Effector memory CD8-positive, alpha-beta T cell (primary cell): ENCODE data around the gene EN1.
A peak's percentile ranks its signal among the peaks of the same experiment; 100 is the strongest.

Experiments used
- ATAC-seq: fragments of 150-1000 bp; cut with Tn5 transposase; replicated peaks from 2 replicates; pipeline ENCODE4 v1.10.0; 2021; ENCODE audit warnings: mild to moderate bottlenecking, moderate library complexity
- DNase-seq, 3 experiments: peaks; one replicate each; pipeline ENCODE4 v3.0.0; 2021
- H3K27ac Mint-ChIP-seq, 2 donors: one replicate each; pipeline ENCODE4 v1.8.0; 2022; ENCODE audit warnings: mild to moderate bottlenecking in 2 of 2, mixed read lengths in 2 of 2, moderate library complexity in 2 of 2
- H3K27me3 Mint-ChIP-seq, 2 donors: one replicate each; pipeline ENCODE4 v1.8.0; 2022; ENCODE audit warnings: mixed read lengths in 2 of 2
- H3K36me3 Mint-ChIP-seq: one replicate; pipeline ENCODE4 v1.8.0; 2022; ENCODE audit warnings: mild to moderate bottlenecking, moderate library complexity, mixed read lengths; ENCODE audit not compliant: insufficient read depth
- H3K4me1 Mint-ChIP-seq, 2 donors: one replicate each; pipeline ENCODE4 v1.8.0; 2022; ENCODE audit warnings: low read depth in 2 of 2, mixed read lengths in 2 of 2
- H3K4me3 Mint-ChIP-seq, 2 donors: one replicate each; pipeline ENCODE4 v1.8.0; 2022; ENCODE audit warnings: mild to moderate bottlenecking in 2 of 2, mixed read lengths in 2 of 2, moderate library complexity in 2 of 2
- H3K9me3 Mint-ChIP-seq, 2 donors: one replicate each; pipeline ENCODE4 v1.8.0; 2022; ENCODE audit warnings: mixed read lengths in 2 of 2

EN1 gene

DNA sequence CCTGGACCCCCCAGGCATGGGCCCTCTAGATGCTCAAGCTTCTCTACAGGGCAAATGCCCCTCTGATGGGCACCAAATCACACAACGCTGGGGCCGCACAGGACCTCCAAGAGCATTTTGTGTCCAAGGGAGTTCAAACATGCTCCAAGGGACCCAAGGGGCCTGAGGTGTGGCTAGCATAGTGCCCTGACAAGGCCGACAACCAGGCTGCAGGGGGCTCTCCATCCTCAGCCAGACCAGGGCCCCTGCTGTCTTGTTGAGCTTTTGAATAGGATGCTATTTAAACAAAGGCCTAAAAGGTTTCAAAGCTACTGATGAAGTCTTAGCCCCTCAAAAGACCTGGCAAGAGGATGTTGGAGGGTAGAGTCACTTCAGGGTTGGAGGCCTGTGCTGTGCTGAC is 33.1 kb downstream of the EN1 start:
- Mint-ChIP-seq H3K9me3 (no peaks in the 10 kb centered on the region), H3K4me1 (peaks cover 0 to 1% of the 10 kb centered on the region in 2 donors), H3K27me3 (peaks cover 62 to 100% of the 10 kb centered on the region in 2 donors), H3K27ac (no peak overlapping the region), H3K4me3 (no peak overlapping the region), H3K36me3 (no peaks in the 10 kb centered on the region)
- no peak for DNase-seq
- ATAC-seq, result no peak

DNA sequence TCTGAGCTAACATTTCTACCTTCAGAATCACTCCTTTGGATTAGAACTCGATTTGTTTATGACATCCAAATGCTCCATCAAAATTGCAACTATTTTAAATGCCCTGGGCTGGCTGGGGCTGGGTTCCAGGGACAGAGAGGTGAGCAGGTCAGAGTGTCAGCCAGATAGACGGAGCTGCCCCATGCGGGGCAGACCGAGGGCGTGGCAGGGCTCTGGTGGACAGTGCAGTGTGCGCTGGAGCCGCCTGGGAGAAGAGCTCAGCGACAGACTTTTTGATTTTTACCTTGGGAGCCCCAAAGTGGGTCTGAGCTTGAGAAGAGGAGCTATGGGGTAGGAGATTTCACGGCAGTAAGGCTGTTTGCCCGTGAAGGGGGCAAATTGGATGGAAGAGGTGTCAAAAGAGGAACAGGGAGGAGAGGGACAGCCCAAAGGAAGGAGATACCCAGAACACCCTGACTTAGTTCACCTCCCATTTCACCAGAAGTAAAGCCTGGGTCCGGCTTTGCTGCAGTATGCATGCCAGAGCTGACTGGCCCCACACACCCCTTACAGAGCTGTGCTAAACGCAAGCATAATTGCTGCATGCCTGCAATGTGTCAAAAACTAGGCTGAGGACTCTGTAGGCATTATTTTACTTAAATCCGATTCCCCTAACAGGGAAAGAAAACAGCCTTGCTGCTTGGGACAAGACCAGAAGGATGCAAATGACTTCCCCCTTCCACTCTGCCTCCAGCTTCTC is 33.7 kb downstream of the EN1 start:
- DNase-seq (no peak), ATAC-seq (no peak)
- Mint-ChIP-seq H3K9me3 (no peaks in the 10 kb centered on the region), H3K4me3 (no peak overlapping the region), H3K27me3 (peaks cover 56 to 100% of the 10 kb centered on the region in 2 donors), H3K4me1 (peaks cover 0 to 2% of the 10 kb centered on the region in 2 donors), H3K27ac (no peak overlapping the region), H3K36me3 (no peaks in the 10 kb centered on the region)

DNA sequence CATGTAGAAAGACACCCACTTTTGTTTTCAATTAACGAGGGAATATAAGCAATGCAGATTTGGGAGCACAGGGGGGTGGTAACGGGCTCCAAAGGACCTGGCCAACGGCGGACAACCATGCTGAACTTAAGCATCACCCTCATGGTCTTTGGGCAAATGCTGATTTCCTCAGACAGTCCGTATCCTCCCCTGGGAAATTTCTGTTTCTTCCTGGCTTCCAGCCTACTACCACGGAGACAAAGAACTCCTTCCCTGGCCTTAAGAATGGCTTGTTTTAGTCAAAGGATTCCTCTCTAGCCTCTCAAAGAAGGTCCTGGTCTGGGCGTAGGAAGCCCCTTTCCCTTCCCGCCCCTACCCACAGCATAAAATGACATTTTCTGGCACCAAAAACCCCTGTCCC is 34.3 kb downstream of the EN1 start:
- H3K27ac Mint-ChIP-seq, result no peak overlapping the region
- H3K4me1 Mint-ChIP-seq, result peaks cover 0 to 4% of the 10 kb centered on the region in 2 donors
- ATAC-seq (no peak), DNase-seq (no peak)
- no peaks in the 10 kb centered on the region for H3K36me3 Mint-ChIP-seq
- H3K9me3 Mint-ChIP-seq, result no peaks in the 10 kb centered on the region
- peaks cover 51 to 100% of the 10 kb centered on the region in 2 donors for H3K27me3 Mint-ChIP-seq
- H3K4me3 Mint-ChIP-seq, result no peak overlapping the region

DNA sequence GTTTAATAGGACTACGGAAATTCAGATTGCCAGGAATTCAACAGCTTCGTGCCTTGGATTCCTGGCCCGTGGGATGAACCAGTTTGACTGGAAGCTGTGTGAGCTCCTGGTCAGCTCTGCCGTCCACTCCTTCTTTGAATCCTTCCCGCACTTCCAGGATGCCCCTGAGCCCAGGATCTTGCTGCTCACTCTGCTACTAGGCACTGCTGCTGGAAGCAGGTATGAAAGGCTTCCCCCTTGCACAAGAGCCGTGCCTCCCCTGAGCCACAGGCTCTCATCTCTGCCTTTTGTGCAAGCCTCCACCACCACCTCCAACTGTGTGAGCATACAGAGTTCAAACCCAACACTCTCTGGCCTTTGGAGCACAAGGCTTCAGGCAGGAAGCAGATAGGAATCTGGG is 34.9 kb downstream of the EN1 start:
- H3K4me1 Mint-ChIP-seq, result peaks cover 0 to 6% of the 10 kb centered on the region in 2 donors
- no peak overlapping the region for H3K27ac Mint-ChIP-seq
- H3K36me3 Mint-ChIP-seq, result no peaks in the 10 kb centered on the region
- H3K9me3 Mint-ChIP-seq, result no peaks in the 10 kb centered on the region
- H3K4me3 Mint-ChIP-seq, result no peak overlapping the region
- ATAC-seq (no peak), DNase-seq (no peak)
- H3K27me3 Mint-ChIP-seq, result peaks cover 53 to 100% of the 10 kb centered on the region in 2 donors

DNA sequence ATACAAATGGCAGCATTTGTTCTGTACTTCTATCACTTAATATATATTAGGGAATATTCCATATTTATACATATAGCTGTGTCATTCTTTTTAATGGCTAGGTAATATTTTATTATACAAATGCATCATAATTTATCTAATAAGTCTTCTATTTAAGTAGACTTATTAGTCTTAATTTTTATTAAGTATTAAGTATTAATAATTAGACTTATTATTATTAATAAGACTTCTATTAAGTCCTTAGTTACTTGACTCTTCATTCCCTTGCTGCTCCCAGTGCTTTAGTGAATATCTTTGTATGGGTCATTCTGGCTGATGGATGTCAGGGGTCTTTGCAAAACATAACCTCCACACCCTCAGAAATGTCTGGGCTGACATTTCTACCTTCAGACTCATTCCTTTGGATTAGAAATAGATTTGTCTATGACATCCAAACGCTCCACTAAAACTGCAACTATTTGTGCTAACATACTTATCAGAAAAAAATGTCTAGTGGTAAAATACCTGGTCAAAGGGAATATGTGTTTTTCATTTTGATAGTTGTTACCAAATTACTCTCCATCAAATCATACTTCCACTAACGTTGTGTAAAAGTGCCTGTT is 35.8 kb downstream of the EN1 start:
- Mint-ChIP-seq H3K9me3 (no peaks in the 10 kb centered on the region), H3K36me3 (no peaks in the 10 kb centered on the region), H3K27me3 (peaks cover 53 to 100% of the 10 kb centered on the region in 2 donors), H3K27ac (no peak overlapping the region), H3K4me1 (peaks cover 0 to 6% of the 10 kb centered on the region in 2 donors), H3K4me3 (no peak overlapping the region)
- DNase-seq (no peak), ATAC-seq (no peak)

DNA sequence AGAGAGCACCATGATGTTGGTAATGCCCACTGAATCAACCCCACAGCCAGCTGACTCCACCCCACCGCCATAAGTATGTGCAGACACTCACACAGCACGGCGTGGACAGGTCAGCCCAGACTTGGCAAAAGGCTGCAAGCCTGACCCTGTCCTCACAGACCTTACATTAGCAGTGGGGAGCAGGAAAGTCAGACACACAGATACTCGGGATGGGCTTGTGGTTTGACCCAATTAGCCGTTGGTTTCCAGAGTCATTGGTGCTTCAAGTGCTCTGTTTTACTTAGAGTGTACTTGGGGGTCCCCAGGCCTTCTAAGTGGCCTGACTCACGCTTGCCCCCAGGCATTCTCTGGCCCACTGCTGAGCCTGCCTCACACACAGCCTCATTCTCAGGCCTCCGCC is 36.7 kb downstream of the EN1 start:
- peaks cover 0 to 1% of the 10 kb centered on the region in 2 donors for H3K9me3 Mint-ChIP-seq

DNA sequence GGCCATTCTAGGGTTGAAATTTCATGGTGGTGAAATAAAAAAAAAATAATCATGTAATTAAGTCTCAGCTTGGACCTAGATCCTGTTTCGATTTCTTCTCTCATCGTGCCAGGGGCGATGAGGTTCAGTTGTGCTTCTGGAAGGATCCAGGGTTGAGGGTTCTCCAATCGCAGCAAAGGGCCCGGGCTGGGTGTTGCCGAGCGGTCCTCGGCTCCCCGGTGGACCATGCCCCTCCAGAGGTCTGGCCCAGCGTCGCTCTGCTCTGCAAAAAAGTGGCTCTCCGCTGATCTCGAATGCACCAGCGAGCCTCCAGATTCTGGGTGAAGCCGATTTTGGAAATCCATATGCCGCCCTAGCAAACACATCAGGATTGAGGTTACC is 39.0 kb downstream of the EN1 start:
- Mint-ChIP-seq H3K4me3 (peak overlapping the region in 1 of 2 donors; percentile 14), H3K27ac (no peak overlapping the region), H3K4me1 (peaks cover 0 to 6% of the 10 kb centered on the region in 2 donors), H3K36me3 (no peaks in the 10 kb centered on the region), H3K9me3 (peaks cover 0 to 1% of the 10 kb centered on the region in 2 donors), H3K27me3 (peaks cover 51 to 92% of the 10 kb centered on the region in 2 donors)
- ATAC-seq, result no peak
- no peak for DNase-seq

More for the DNA sequence above, 36.7 kb downstream of the EN1 start:
- ATAC-seq, result no peak
- DNase-seq, result no peak
- no peak overlapping the region for H3K27ac Mint-ChIP-seq
- H3K36me3 Mint-ChIP-seq, result no peaks in the 10 kb centered on the region
- H3K27me3 Mint-ChIP-seq, result peaks cover 61 to 100% of the 10 kb centered on the region in 2 donors
- peaks cover 0 to 6% of the 10 kb centered on the region in 2 donors for H3K4me1 Mint-ChIP-seq
- no peak overlapping the region for H3K4me3 Mint-ChIP-seq

DNA sequence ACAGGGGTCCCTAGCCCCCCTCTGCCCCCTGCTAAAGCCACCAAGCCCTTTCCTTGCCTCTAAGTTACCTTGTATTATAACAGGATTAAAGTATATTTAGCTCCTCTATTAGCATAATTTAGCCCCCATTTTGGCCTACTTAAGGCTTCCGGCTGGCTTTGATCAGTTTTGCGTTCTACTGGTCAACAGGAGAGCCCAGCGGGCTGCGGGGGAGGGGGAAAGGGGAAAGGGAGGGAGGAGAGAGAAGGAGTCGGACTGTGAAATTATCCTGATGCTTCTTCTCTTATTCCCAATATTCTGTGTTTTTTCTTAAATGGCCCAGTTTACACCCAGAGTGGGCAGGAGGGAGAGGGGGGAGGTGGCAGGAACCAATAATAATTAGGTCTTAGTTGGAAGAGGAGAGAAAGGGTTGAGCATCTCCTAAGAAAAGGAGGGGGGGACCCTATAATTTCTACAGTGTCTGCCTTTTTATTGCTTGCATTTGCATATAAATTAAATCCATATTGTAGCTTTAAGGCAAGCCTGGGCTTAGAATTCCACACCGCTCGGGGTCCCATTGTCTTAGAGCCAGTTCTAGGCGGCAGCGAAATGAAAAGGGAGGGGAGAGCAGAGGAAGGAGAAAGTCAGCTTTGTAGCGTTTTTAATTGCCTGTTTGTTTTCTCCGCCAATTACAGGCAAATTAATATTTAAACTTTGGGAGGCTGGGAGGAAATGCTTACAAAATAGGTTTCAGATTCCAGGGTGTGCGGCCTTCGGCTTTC is 39.6 kb downstream of the EN1 start:
- Mint-ChIP-seq H3K9me3 (peaks cover 0 to 1% of the 10 kb centered on the region in 2 donors), H3K36me3 (no peaks in the 10 kb centered on the region), H3K4me1 (peaks cover 0 to 6% of the 10 kb centered on the region in 2 donors), H3K27ac (no peak overlapping the region), H3K4me3 (peak overlapping the region in 1 of 2 donors; percentile 14), H3K27me3 (peaks cover 46 to 86% of the 10 kb centered on the region in 2 donors)
- DNase-seq (no peak), ATAC-seq (no peak)

DNA sequence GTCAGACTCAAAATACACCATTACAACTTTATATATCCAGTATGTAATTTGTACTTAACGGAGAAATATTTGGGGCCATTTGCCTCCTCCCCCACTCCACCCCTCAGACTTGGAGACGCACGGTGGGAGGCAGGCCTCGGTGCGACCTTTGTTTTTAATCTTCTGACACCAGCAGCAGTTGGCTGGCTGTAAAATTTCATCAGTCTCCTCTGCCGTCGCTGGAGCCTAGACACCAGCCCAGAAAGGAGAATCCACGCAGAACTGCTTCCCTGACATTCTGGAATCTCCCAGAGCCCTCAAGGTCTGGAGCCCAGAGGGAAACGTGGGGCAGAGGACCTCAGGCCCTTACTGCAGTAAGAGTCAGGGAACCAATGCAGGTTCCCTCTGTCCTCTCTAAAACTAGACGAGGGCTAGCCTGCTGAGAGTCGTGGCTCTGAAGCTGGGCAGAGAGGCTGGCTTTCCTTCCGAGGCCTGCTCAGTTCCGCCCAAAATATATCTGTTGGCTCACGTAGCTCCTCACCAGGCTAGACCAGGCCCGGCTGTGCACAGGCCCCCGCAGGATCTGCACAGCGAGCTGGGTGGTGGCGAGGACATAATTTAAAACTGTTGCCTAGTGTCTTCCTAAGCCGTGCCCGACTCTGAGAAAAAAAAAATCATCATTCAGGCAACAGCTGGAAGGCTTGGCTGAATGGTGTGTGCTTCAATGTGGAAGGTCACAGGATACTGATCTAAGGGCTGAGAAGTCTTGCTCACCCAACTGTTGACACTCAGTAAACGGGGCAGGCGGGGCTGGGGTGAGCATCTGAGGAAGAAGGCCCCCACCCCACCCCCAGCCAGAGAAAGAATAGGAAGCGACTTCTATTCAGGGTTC is 40.4 kb downstream of the EN1 start:
- ATAC-seq, result no peak
- H3K36me3 Mint-ChIP-seq, result no peaks in the 10 kb centered on the region
- H3K27ac Mint-ChIP-seq, result no peak overlapping the region
- peaks cover 0 to 6% of the 10 kb centered on the region in 2 donors for H3K4me1 Mint-ChIP-seq
- H3K9me3 Mint-ChIP-seq, result peaks cover 0 to 1% of the 10 kb centered on the region in 2 donors
- peaks cover 38 to 78% of the 10 kb centered on the region in 2 donors for H3K27me3 Mint-ChIP-seq
- DNase-seq, result no peak
- H3K4me3 Mint-ChIP-seq, result no peak overlapping the region

DNA sequence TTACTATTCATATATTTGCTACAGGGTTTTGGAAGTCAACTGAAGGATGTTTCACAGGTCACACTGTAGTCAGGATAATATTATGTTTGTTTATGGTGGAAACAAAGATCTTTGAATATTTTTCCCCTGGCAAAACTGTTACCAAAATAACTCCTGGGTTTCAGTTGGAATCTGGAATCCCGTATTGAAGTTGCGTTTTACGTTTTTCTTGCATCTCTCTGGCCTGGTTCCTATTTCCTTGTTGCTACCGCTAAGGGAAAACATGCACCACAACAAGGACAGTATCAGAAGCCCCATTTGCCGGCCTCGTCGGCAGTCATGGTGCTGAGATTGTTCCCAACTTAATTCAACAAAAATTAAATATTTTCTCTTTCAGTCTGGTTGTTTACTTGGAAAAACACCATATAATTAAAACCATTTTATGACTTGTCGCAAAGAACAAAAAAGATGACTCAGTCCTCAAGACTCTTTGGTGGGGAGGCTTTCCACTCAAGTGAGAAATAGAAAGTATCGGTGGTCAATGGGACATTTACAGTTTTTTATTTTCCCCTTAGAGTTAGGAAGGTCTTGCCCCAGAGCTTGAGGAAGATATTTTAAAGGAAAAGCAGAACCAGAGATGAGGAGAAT is 42.3 kb downstream of the EN1 start:
- Mint-ChIP-seq H3K4me3 (no peak overlapping the region), H3K9me3 (peaks cover 0 to 1% of the 10 kb centered on the region in 2 donors), H3K36me3 (no peaks in the 10 kb centered on the region), H3K4me1 (peaks cover 0 to 6% of the 10 kb centered on the region in 2 donors), H3K27me3 (peaks cover 35 to 60% of the 10 kb centered on the region in 2 donors), H3K27ac (no peak overlapping the region)
- ATAC-seq (no peak), DNase-seq (no peak)

DNA sequence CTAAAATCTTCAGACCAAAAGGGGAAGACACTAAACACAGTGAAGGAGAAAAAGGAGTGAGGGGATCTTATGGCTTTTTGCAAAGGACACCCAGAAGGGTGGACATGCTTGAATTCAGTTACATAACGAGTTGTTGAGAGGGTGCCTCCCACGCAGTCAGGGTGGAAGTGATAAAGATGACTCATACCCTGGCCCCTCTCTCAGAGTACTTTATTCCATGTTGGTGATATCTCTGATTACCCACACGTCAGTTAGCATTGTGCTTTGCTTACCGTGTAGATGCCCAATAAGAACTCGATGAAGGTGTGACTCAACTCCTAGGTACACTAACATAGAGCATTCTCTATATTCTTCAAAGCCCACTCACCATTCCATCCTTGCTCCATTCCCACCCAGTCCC is 44.4 kb downstream of the EN1 start:
- H3K27ac Mint-ChIP-seq, result no peak overlapping the region
- ATAC-seq (no peak), DNase-seq (no peak)
- no peak overlapping the region for H3K4me3 Mint-ChIP-seq
- H3K36me3 Mint-ChIP-seq, result no peaks in the 10 kb centered on the region
- H3K27me3 Mint-ChIP-seq, result peaks cover 24 to 38% of the 10 kb centered on the region in 2 donors
- H3K9me3 Mint-ChIP-seq, result peaks cover 0 to 1% of the 10 kb centered on the region in 2 donors
- H3K4me1 Mint-ChIP-seq, result peaks cover 0 to under 1% of the 10 kb centered on the region in 2 donors

DNA sequence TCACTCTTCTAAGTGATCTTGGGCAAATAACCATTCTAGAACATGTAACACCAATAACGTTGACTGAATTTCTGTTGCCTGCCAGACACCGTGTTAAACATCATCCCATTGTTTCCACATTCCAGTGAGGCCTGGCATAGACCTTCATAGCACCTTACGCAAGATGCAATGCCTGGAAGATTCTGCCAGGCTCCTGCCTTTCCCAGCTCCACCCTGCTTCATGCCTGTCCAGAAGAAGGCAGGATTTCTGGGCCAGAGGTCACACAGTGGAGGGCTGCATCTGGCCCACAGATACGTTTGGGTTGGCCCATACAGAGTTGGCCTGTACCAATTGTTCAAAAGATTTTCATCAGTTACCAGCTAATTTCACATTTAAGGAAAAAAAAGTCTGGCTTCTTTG is 46.3 kb downstream of the EN1 start:
- Mint-ChIP-seq H3K27me3 (peaks cover 19 to 30% of the 10 kb centered on the region in 2 donors), H3K27ac (no peak overlapping the region), H3K9me3 (peaks cover 0 to 2% of the 10 kb centered on the region in 2 donors), H3K4me3 (no peak overlapping the region), H3K4me1 (no peaks in the 10 kb centered on the region), H3K36me3 (no peaks in the 10 kb centered on the region)
- ATAC-seq (no peak), DNase-seq (no peak)
